Measurements from ENCODE around the gene MVB12A. TPM values are rescaled to one million over a fixed set of nuclear protein-coding genes. Genes with fewer than 3 reads are reported as not detected.

The MVB12A gene
- polyA plus RNA-seq, 10 donors, result 21.6 to 32.9 (median 27.1) TPM

- no peak for DNase-seq
Measured at GRCh38 chr19:17402982-17403855, 16.6 kb upstream of the MVB12A start.

GRCh38 chr19:17404015-17404414, 15.8 kb upstream of the MVB12A start:
- no peak for DNase-seq

DNA sequence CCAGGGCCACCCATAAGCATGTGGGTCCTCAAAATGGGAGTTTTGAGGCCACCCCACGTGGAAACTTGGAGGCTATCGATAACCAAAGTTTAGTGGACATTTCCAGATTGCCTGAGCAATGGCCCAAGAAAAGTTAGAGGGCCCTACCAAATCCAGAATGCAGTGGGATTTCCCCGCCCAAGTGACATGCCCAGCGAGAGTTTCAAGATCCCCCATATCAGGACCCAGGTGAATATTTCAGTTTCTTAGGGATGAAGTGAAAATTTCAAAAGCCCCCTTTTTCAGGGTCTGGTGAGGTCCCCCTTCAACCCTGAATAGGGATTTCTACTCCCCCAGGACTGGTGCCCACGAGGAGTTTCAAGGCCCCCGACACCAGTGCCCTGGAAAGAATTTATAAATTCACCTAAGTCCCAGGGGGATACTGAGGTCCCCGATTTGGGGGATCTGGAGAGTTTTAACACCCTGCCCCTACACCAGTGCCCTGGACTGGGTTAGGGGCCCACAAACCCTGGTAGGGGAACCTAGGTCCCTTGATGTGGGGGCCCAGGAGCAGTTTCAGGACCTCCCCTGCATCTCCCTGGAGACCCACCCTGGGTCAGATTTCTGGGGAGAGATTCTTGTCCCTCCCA, 15.1 kb upstream of the MVB12A start:
- no peak for DNase-seq

DNA sequence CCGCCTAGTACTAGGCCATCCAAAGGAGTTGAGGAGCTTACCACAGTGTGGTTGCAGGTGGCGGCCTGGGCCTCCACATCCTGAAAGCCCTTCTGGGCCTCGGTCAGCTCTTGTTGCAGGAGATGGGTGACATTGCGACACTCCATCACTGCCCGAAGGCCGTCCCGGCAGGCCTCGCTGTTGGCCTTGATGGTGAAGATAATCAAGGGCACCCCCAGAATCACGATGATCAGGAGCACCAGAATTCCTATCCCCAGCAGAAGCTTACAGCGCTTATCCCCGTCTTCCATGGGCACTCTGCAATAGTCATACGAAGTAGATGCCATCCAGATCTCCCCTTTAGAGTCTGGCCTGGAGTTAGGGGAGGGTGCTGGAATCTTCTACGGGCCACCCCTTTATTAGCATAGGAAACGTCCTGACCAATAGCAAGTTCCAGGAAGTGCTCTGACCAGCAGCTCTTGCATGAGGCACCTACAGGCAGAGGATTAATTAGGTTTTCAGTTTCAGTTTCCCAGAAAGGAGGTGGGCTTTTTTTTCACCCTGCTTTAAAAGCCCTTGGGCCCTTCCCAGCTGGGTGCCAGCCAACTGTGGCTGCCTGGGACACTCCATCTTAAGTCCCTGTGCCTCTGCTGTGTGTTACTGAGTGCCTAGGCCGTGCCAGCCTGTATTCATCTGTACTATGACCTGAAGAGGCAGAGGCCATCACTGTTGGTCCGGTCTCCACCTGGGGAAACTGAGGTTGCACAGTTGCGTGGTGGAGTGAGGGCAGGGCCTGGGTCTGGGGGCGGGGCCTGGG, 14.4 kb upstream of the MVB12A start, which contains the start of gene BST2:
Gene BST2, minus strand, starts transcription at position 381 of the 796 bp plus-strand sequence. Its CDS starts 55 bp downstream, at position 326.
- no peak for DNase-seq

GRCh38 chr19:17406046-17406886, 13.6 kb upstream of the MVB12A start:
- DNase-seq, result no peak

- no peak for DNase-seq
Measured at GRCh38 chr19:17406887-17407196, 13.0 kb upstream of the MVB12A start.

DNA sequence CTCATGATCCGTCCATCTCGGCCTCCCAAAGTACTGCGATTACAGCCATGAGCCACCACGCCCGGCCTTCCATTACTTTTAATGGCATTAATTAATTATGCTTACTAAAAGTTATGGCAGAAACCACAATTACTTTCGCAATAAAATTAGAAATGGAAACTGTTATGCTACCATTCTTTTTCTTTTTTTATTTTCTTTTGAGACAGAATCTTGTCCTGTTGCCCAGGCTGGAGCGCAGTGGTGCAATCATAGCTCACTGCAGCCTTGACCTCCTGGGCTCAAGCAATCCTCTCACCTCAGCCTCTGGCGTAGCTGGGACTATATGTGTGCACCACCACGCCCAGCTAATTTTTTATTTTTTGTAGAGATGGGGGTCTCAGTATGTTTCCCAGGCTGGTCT, 9.9 kb upstream of the MVB12A start:
- no peak for DNase-seq

DNA sequence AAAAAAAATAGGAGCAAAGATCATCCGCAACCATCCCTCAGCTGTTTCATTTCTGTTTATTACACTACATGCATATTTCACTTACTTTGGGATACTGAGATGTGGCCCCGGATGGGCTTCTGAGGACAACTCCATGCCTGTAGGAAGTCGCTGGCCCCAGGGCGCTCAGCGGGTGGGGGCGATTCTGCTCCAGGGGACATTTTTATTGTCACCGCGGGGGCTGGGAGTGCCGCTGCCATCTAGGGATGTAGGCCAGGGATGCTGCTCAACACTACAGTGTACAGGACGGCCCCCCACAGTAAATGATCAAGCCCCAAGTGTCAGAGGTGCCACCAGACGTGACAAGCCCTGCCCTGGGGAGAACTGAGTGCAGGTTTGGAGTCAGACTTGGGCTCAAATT, 8.0 kb upstream of the MVB12A start:
- DNase-seq, result no peak

- DNase-seq, result no peak
Measured at GRCh38 chr19:17414097-17414496, 5.8 kb upstream of the MVB12A start.

- no peak for DNase-seq
Measured at GRCh38 chr19:17415121-17415520, 4.7 kb upstream of the MVB12A start.

GRCh38 chr19:17418710-17419109, 1.1 kb upstream of the MVB12A start:
- DNase-seq, result no peak

DNA sequence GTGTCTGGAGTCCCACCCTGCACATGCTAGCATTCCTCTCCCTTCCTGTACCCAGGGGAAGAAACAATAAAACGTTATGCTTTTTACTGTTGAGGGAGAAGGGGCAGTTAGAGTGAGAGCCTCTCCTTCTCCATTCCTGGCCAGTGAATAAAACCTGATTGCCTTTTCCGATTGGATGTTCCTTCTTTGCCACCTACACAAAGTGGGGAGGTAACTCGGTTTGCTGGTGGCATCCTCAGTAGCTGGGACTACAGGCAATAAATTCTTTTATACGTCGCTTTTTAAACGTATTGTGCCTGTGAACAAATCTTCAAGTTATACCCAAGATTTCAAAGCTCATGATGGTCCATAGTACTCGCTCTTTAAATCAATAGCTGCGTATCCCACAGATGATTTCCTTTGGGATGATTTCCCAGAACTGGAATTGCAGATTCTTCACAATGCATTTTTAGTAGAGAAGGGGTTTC, 660 bp upstream of the MVB12A start:
- peak in 1 of 3 donors; percentile 45 for DNase-seq

GRCh38 chr19:17420475-17420924, 653 bp downstream of the MVB12A start:
- DNase-seq, result peak in 1 of 3 donors; percentile 65

- DNase-seq, result no peak
Measured at GRCh38 chr19:17421942-17422341, 2.1 kb downstream of the MVB12A start.

- no peak for DNase-seq
Measured at GRCh38 chr19:17423429-17424208, 3.8 kb downstream of the MVB12A start.

DNA sequence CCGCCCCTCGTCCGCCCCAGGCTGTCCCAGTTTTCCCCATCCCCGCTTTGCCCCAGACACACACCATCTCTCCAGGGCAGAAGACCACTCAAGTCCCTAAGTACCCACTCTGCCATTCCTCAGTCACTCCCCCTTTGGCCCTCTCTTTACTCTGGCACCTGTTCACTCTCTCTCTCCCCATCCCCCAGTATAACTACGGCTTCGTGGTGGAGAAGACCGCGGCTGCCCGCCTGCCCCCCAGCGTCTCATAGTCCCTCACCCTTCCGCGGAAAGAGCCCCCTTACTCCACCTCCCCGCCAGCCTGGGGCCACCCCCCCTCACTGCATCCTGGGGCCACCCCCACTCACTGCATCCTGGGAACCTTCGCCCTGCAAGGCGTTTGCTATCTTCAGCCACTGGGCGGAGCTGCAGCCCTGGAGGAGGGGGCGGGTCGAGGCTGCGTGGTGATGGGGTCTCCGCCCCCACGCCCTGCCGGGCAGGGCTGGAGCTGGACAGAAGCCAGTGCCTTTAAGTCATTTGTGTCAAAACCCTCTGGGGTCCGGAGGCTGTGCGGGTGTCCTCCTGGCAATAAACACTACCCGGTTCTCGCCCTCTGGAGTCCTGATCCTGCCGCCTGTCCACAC, 5.0 kb downstream of the MVB12A start:
- DNase-seq, result peak in 2 of 3 donors; percentile 42 to 67

DNA sequence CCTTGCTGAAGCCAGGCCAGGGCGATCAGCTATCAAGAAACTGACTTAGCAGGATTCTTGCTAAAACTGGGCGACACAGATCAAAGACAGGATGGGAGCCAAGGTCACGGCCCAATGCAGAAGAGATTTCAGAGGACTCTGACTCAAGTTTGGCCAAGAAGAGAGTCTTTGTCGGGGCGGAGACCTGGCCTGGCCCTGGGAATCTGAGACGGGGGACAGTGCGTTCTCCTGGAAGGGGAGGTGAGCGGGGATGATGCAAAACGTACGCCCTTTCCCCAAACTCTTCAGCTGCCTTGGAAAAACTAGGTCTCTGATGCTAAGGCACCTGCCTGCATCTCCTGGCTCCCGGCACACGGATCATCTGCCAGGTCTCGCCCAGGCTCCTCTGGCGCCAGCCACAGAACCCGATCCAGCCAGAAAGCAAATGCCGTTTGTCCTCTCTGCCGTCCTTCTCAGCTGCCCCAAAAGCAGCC, 9.8 kb downstream of the MVB12A start:
- peak in 2 of 3 donors; percentile 49 to 64 for DNase-seq

DNA sequence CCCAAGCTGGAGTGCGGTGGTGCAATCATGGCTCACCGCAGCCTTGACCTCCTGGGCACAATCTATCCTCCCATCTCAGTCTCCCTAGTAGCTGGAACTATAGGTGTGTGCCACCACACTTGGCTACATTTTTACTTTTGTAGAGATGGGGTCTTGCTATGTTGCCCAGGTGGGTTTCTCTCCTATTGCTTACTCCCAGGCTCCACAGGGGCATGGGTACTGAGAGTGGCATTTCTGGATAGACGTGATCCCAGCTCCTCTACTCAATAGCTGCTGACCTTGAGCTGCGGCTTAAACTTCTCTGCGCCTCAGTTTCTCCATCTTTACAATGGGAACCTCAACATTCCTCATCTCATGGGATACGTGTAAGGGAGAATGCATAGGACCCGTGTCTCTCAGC, 11.6 kb downstream of the MVB12A start:
- no peak for DNase-seq

DNA sequence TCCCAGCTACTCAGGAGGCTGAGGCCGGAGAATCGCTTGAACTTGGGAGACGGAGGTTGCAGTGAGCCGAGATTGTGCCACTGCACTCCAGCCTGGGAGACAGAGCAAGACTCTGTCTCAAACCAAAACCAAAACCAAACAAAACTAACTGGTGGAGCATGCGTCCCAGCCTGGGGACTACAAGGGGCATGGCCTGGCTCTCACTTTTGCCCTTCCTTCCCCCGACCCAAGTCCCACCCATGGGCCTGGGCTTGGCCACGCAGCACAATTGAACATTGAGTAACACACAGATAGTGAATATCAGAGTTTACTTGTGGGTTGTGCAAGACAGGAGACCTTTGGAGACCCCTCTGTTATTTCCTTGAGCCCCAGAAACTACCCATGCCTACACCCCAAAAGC, 15.4 kb downstream of the MVB12A start:
- no peak for DNase-seq

Data from muscle of back (tissue), 11 donors.